Measurements from ENCODE around the gene PIGW. TPM values are rescaled to one million over a fixed set of nuclear protein-coding genes. Genes with fewer than 3 reads are reported as not detected.

Gene PIGW
- polyA plus RNA-seq, 3 donors, result 3.1 to 5.9 (median 3.7) TPM

GRCh38 chr17:36485027-36485426 is 49.8 kb upstream of the PIGW start:
- Histone ChIP-seq H3K79me2 (ENCODE audit: insufficient read depth, low read length) (peaks cover 36% of the 10 kb centered on the region), H3K4me3 (replicated peaks in 1 of 3; ENCODE audit: low read depth in 2 of 3, low read length in 3 of 3) (no peak overlapping the region), H4K20me1 (ENCODE audit: insufficient read depth, low read length) (peaks cover 12% of the 10 kb centered on the region), H3K4me1 (ENCODE audit: control insufficient read depth in 1 of 2, insufficient read depth in 2 of 2, low read length in 2 of 2) (peaks cover 24 to 32% of the 10 kb centered on the region in 2 donors), H3K36me3 (replicated peaks in 1 of 2; ENCODE audit: control insufficient read depth in 1 of 2, insufficient read depth in 2 of 2, low read length in 2 of 2) (peaks cover 0 to 1% of the 10 kb centered on the region in 2 donors), H3K27me3 (ENCODE audit: control insufficient read depth in 2 of 2, insufficient read depth in 2 of 2, low read length in 2 of 2) (peaks cover 6 to 18% of the 10 kb centered on the region in 2 donors), H3K27ac (ENCODE audit: low read depth in 1 of 2, low read length in 2 of 2) (no peak overlapping the region), H3K9me3 (replicated peaks in 1 of 2; ENCODE audit: control insufficient read depth in 1 of 2, insufficient read depth in 1 of 2, low read length in 2 of 2) (no peaks in the 10 kb centered on the region), H3K4me2 (replicated peaks; ENCODE audit: extremely low read depth, low read length, poor library complexity, severe bottlenecking) (no peak overlapping the region), H2AFZ (ENCODE audit: insufficient read depth, low read depth, low read length, poor library complexity, severe bottlenecking) (peak overlapping the region; percentile 96), H3K9ac (ENCODE audit: insufficient read depth, low read length, poor library complexity, severe bottlenecking) (no peak overlapping the region)
- Mint-ChIP-seq H3K9me3 (peaks cover 0 to 4% (median 0%) of the 10 kb centered on the region in 7 donors), H3K4me3 (no peak overlapping the region), H3K27me3 (ENCODE audit: low read depth in 3 of 3) (peaks cover 18 to 36% (median 23%) of the 10 kb centered on the region in 3 donors), H3K4me1 (peaks cover 27% of the 10 kb centered on the region), H3K27ac (peak overlapping the region in 1 of 7 donors; percentile 57), H3K36me3 (peaks cover 2 to 5% of the 10 kb centered on the region in 2 donors)
- intact Hi-C loops (cut with micrococcal nuclease), result loop anchor here (5.0 to 10.0 kb wide), 2 partner anchors 47 to 510 kb away; partner anchors contain the start of genes MYO19 (in 1 of the 2) and PIGW (in 1 of the 2)
- no peak for DNase-seq
- 89% methylated on average over 6 of the region's 8 CpGs for WGBS (ENCODE audit: insufficient coverage)
- TF ChIP-seq, protein P1, sequence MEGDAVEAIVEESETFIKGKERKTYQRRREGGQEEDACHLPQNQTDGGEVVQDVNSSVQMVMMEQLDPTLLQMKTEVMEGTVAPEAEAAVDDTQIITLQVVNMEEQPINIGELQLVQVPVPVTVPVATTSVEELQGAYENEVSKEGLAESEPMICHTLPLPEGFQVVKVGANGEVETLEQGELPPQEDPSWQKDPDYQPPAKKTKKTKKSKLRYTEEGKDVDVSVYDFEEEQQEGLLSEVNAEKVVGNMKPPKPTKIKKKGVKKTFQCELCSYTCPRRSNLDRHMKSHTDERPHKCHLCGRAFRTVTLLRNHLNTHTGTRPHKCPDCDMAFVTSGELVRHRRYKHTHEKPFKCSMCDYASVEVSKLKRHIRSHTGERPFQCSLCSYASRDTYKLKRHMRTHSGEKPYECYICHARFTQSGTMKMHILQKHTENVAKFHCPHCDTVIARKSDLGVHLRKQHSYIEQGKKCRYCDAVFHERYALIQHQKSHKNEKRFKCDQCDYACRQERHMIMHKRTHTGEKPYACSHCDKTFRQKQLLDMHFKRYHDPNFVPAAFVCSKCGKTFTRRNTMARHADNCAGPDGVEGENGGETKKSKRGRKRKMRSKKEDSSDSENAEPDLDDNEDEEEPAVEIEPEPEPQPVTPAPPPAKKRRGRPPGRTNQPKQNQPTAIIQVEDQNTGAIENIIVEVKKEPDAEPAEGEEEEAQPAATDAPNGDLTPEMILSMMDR (IDR thresholded peaks at IDR 0.05), result no peak

- Histone ChIP-seq H3K79me2 (ENCODE audit: insufficient read depth, low read length) (peaks cover 43% of the 10 kb centered on the region), H2AFZ (ENCODE audit: insufficient read depth, low read depth, low read length, poor library complexity, severe bottlenecking) (peak overlapping the region; percentile 96)
- H3K27ac Mint-ChIP-seq, result peak overlapping the region in 3 of 7 donors; percentile 71 to 95 (median 93)
Observed at GRCh38 chr17:36485805-36486203, 49.0 kb upstream of the PIGW start.

More at GRCh38 chr17:36485805-36486203, 49.0 kb upstream of the PIGW start:
- peaks cover 6 to 16% of the 10 kb centered on the region in 2 donors for H3K27me3 ChIP-seq (ENCODE audit: control insufficient read depth in 2 of 2, insufficient read depth in 2 of 2, low read length in 2 of 2)
- H3K36me3 ChIP-seq (replicated peaks in 1 of 2; ENCODE audit: control insufficient read depth in 1 of 2, insufficient read depth in 2 of 2, low read length in 2 of 2), result peaks cover 0 to 9% of the 10 kb centered on the region in 2 donors
- H3K4me3 ChIP-seq (replicated peaks in 1 of 3; ENCODE audit: low read depth in 2 of 3, low read length in 3 of 3), result peak overlapping the region; percentile 83 to 86 (median 85)
- H3K4me2 ChIP-seq (replicated peaks; ENCODE audit: extremely low read depth, low read length, poor library complexity, severe bottlenecking), result peak overlapping the region; percentile 89
- H3K9me3 ChIP-seq (replicated peaks in 1 of 2; ENCODE audit: control insufficient read depth in 1 of 2, insufficient read depth in 1 of 2, low read length in 2 of 2), result no peaks in the 10 kb centered on the region
- intact Hi-C loops (cut with micrococcal nuclease), result loop anchor here (5.0 to 10.0 kb wide), 2 partner anchors 46 to 511 kb away; partner anchors contain the start of genes MYO19 (in 1 of the 2) and PIGW (in 1 of the 2)
- Mint-ChIP-seq H3K9me3 (peaks cover 0 to 4% (median 0%) of the 10 kb centered on the region in 7 donors), H3K27me3 (ENCODE audit: low read depth in 3 of 3) (peaks cover 16 to 30% (median 18%) of the 10 kb centered on the region in 3 donors), H3K36me3 (peaks cover 6 to 10% of the 10 kb centered on the region in 2 donors), H3K4me1 (peaks cover 28% of the 10 kb centered on the region), H3K4me3 (peak overlapping the region; percentile 98 to 99)
- peaks cover 24 to 32% of the 10 kb centered on the region in 2 donors for H3K4me1 ChIP-seq (ENCODE audit: control insufficient read depth in 1 of 2, insufficient read depth in 2 of 2, low read length in 2 of 2)
- TF ChIP-seq, protein P1 (IDR thresholded peaks at IDR 0.05), result no peak
- peak overlapping the region in 1 of 2 donors; percentile 73 for H3K27ac ChIP-seq (ENCODE audit: low read depth in 1 of 2, low read length in 2 of 2)
- H3K9ac ChIP-seq (ENCODE audit: insufficient read depth, low read length, poor library complexity, severe bottlenecking), result no peak overlapping the region
- no peak for DNase-seq
- H4K20me1 ChIP-seq (ENCODE audit: insufficient read depth, low read length), result peaks cover 19% of the 10 kb centered on the region
- WGBS (ENCODE audit: insufficient coverage), result 81% methylated on average over 4 of the region's 10 CpGs
